GM10266 (cell line): ENCODE data around the gene PDCL3.

Experiments
- DNase-seq: peaks from one replicate; pipeline ENCODE4 v3.0.0; 2012; ENCODE audit errors: extremely low spot score
- CTCF ChIP-seq: IDR thresholded peaks from 2 replicates; pipeline ENCODE4 v1.5.1; 2012; ENCODE audit warnings: mild to moderate bottlenecking, low read depth; ENCODE audit not compliant: control insufficient read depth, insufficient read depth; ENCODE audit errors: missing control alignments

Gene PDCL3

GRCh38 chr2:100526868-100527267 is 35.9 kb upstream of the PDCL3 start:
- no peak for DNase-seq

GRCh38 chr2:100527440-100528015 is 35.3 kb upstream of the PDCL3 start:
- no peak for DNase-seq
- TF ChIP-seq CTCF, result no peak

More at GRCh38 chr2:100526868-100527267, 35.9 kb upstream of the PDCL3 start:
- no peak for TF ChIP-seq CTCF

- DNase-seq, result no peak
- TF ChIP-seq CTCF, result no peak
Observed at GRCh38 chr2:100529176-100529575, 33.6 kb upstream of the PDCL3 start.

GRCh38 chr2:100529900-100530299 is 32.9 kb upstream of the PDCL3 start:
- no peak for DNase-seq
- no peak for TF ChIP-seq CTCF

- no peak for DNase-seq
- TF ChIP-seq CTCF, result no peak
Observed at GRCh38 chr2:100535855-100536254, 26.9 kb upstream of the PDCL3 start.

GRCh38 chr2:100537918-100538317 is 24.9 kb upstream of the PDCL3 start:
- DNase-seq, result no peak
- no peak for TF ChIP-seq CTCF

- no peak for TF ChIP-seq CTCF
- DNase-seq, result no peak
Observed at GRCh38 chr2:100539221-100539620, 23.6 kb upstream of the PDCL3 start.
